ENCODE measurements around the gene UIMC1.

DNA sequence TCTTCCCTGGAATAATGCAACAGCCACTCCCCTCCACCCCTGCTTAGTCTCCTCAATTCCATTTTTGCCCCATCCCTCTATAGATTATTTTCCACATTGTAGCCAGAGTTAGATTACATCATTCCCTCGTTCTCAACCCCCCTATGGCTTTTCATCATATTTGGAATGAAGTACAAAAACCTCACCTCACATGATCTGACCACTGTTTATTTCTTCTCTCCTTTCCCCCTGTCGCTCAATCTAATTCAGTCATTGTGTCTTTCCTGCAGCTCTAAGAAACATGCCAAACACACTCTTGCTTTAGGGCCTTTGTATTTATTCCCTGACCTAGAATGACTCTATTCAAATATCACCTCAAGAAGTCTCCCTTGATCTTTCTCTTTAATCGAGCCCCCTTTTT lies 84.9 kb downstream of the UIMC1 start:
- no peak for TF ChIP-seq NFIC (IDR thresholded peaks at IDR 0.05)
- no peak for TF ChIP-seq RAD21 (IDR thresholded peaks at IDR 0.05; ENCODE audit: low read depth)

Measured in Ishikawa (cell line).